Activated effector memory CD4-positive, alpha-beta T cell treated with Interleukin-2 at 50 U/mL for 16 hours (primary cell): Measurements from ENCODE around the gene SUN2.

Experiments used
- DNase-seq: peaks from one replicate; pipeline ENCODE4 v3.0.0-alpha.2; 2020

The SUN2 gene

GRCh38 chr22:38694940-38695339 lies 60.9 kb downstream of the SUN2 start:
- DNase-seq = no peak

- DNase-seq = no peak
These were observed 61.7 kb downstream of the SUN2 start for GRCh38 chr22:38694049-38694448.

GRCh38 chr22:38689651-38690050 lies 66.1 kb downstream of the SUN2 start:
- no peak for DNase-seq

GRCh38 chr22:38685761-38686160 lies 70.0 kb downstream of the SUN2 start:
- no peak for DNase-seq

GRCh38 chr22:38684895-38685294 lies 70.9 kb downstream of the SUN2 start:
- DNase-seq = no peak
